HUES48 (cell line): Measurements from ENCODE around the gene METTL26.

Experiments
- H3K27ac ChIP-seq: one replicate; pipeline ENCODE4 v1.7.0; 2013; ENCODE audit warnings: low read depth, low read length, inconsistent platforms
- H3K27me3 ChIP-seq: 2 replicates; pipeline ENCODE4 v1.6.1; 2013; ENCODE audit warnings: mild to moderate bottlenecking, low read length; ENCODE audit not compliant: control insufficient read depth, insufficient read depth
- H3K36me3 ChIP-seq: 2 replicates; pipeline ENCODE4 v1.6.1; 2013; ENCODE audit warnings: low read length; ENCODE audit not compliant: control insufficient read depth, insufficient read depth
- H3K4me1 ChIP-seq: 2 replicates; pipeline ENCODE4 v1.6.1; 2013; ENCODE audit warnings: mild to moderate bottlenecking, low read length; ENCODE audit not compliant: control insufficient read depth, insufficient read depth
- H3K4me3 ChIP-seq: 2 replicates; pipeline ENCODE4 v1.5.1; 2013; ENCODE audit warnings: mild to moderate bottlenecking, low read depth, low read length
- H3K9ac ChIP-seq: 2 replicates; pipeline ENCODE4 v1.6.1; 2013; ENCODE audit warnings: mild to moderate bottlenecking, low read depth, low read length, moderate library complexity
- H3K9me3 ChIP-seq: 2 replicates; pipeline ENCODE4 v1.6.1; 2013; ENCODE audit warnings: low read length; ENCODE audit not compliant: control insufficient read depth, insufficient read depth

The METTL26 gene

DNA sequence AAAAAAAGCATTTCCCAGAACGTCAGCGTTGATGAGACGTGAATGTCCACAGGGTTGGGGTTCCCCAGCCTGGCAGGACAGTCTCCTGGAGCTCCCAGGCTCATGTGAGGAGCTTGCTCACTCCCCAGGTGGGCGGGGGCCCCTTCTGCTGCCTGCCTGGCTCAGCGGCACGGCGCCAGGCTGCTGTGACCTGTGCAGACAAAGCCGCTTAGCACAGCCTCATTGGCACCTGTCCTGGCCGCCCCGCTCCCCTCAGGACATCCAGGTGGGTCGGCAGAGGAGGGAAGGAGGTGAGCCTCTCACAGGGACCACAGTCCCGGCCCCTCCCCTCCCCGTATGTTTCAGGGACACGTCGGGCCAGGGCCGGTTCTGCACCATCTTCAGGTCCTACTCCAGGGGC is 18.2 kb downstream of the METTL26 start:
- Histone ChIP-seq H3K9ac (no peak overlapping the region), H3K9me3 (no peaks in the 10 kb centered on the region), H3K4me3 (no peak overlapping the region), H3K27me3 (no peaks in the 10 kb centered on the region), H3K27ac (no peak overlapping the region), H3K36me3 (no peaks in the 10 kb centered on the region), H3K4me1 (no peaks in the 10 kb centered on the region)

DNA sequence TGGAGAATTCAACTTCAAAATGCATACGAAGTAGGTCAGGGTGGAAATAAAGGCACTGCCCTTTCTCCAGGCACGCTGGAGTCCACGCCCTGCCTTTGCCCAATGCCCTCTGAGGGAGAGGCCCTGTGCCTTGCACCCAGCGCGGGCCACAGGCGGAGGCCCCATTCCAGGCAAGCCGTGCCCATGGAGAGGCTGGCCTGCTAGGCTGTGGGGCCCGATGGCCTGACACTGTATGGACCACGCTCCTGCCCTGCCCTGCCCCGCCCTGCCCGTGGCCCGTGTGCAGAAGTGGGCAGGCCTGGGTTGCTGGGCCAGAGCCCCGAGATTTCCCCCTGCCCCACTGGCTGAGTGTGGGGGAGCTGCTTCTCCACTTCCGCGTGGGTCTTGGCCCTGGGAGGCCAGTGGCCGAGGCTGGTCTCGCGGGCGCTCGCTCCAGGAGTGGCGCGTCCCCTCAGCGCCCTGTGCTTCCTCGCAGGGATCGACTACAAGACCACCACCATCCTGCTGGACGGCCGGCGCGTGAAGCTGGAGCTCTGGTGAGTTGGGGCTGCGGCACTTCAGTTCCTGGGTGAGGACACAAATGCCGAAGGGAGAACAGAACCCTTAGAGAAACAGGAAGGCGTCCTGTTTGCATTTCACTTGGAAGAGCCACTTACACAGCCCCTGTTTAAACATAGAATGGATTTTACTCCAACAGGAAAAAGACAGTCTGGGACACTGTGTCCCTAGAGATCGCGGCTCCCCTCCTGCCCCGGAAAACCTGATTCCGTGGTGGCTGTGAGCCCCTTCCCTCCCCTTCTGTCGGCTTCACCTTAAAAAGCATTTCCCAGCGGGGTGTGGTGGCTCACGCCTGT is 19.1 kb downstream of the METTL26 start:
- Histone ChIP-seq H3K4me3 (no peak overlapping the region), H3K27ac (no peak overlapping the region), H3K36me3 (no peaks in the 10 kb centered on the region), H3K4me1 (no peaks in the 10 kb centered on the region), H3K9ac (no peak overlapping the region), H3K9me3 (no peaks in the 10 kb centered on the region), H3K27me3 (no peaks in the 10 kb centered on the region)

DNA sequence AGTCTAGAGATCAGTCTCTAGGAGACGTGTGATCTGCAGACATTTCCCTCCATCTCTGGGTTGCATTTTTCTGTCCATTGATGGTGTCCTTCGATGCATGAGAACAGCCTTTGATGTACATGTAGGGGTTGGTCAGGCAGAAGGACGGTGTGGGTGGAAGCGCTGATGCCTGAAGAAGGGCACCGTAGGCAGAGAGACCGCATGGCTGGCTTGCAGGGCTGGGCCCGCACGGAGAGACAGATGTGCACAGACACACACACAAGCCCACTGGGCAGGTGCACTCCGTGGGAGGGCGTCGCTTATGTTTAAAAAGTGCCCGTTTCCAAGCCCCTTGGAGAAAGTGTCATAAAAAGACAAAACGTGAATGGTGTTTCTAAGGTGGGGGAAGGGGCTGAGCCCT is 21.0 kb downstream of the METTL26 start:
- H3K9ac ChIP-seq, result no peak overlapping the region
- H3K4me1 ChIP-seq, result no peaks in the 10 kb centered on the region
- no peaks in the 10 kb centered on the region for H3K36me3 ChIP-seq
- no peak overlapping the region for H3K27ac ChIP-seq
- no peaks in the 10 kb centered on the region for H3K27me3 ChIP-seq
- no peak overlapping the region for H3K4me3 ChIP-seq
- H3K9me3 ChIP-seq, result no peaks in the 10 kb centered on the region

DNA sequence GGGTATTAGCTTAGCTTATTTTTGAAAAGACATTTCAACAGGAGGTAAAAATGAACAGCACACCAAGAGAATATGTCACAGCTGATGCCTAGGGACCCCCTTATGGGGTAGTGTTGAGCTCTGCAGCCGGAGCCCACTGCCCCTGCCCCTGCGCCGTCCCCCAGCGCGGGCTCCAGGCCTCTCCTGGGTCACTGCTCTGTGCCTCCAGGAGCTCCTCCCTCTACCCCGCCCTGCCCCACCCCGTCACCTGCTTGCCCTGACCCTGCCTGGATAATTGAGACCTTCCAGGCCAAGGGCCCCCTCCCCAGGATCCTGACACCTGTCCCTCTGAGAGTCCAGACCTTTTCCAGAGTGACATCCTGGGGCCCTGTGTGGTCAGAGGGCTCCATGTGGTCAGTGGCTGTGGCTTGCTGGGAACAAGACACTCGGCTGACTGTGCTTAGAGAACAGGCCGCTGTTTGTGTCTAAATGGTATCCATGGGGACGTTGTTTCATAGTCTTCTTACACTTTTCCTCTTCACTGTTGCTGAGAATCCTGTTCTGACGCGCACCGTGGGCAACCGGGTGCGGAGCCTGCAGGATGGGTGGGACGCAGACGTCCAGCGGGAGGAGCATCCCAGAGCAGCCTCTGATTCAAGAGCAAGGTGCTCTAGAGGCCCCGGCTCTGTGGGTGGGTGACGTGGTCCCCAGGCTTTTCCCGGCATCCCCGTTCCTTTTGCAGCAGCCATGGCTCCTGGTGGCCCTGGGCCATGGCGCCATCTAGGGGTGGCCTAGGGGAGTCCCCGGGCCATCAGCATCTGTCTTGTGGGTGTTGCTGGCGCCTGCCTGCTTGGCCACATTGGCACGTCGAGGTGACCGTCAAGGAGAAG is 25.4 kb downstream of the METTL26 start:
- no peaks in the 10 kb centered on the region for H3K9me3 ChIP-seq
- no peaks in the 10 kb centered on the region for H3K4me1 ChIP-seq
- no peaks in the 10 kb centered on the region for H3K27me3 ChIP-seq
- H3K27ac ChIP-seq, result no peak overlapping the region
- no peak overlapping the region for H3K4me3 ChIP-seq
- H3K9ac ChIP-seq, result no peak overlapping the region
- no peaks in the 10 kb centered on the region for H3K36me3 ChIP-seq

DNA sequence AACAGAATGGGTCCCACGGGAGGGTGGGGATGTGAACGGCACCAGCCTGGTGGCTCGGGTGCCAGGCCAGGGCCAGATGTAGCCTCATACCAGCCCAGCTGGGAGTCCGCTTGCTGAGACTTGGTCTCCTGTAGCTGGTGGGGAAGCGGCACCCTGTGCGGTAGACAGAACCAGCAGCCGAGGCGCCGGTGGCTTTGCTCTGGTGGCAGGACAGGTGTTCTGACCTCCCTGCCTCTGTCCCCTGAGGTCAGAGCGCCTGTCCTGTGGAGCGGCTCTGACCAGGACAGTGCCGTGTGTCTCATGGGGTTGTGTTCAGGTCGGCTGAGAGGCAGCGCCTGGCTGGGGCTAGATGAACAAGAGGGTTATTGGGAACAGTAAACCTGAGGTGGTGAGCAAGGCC is 26.1 kb downstream of the METTL26 start:
- Histone ChIP-seq H3K36me3 (no peaks in the 10 kb centered on the region), H3K9ac (no peak overlapping the region), H3K27ac (no peak overlapping the region), H3K27me3 (no peaks in the 10 kb centered on the region), H3K9me3 (no peaks in the 10 kb centered on the region), H3K4me1 (no peaks in the 10 kb centered on the region), H3K4me3 (no peak overlapping the region)

DNA sequence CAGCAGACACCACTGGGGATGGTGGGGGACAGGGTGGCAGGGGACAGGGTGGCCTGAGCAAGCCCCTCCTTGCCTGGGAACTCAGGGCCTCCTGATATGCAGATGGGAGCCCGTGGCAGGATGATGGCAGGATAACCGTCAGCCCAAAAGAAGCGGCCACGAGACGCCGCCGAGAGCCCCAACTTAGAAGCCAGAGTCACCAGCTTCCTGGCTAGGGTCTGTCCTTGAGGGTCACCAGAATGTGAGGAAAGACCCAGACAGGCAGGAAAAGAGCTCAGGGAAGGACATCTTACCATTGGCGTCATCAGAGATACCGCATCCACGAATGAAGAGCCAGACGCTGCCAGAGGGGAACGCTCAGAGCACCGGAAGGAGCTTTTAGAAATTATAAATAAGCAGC is 26.8 kb downstream of the METTL26 start:
- no peak overlapping the region for H3K9ac ChIP-seq
- no peak overlapping the region for H3K4me3 ChIP-seq
- H3K27me3 ChIP-seq, result no peaks in the 10 kb centered on the region
- H3K27ac ChIP-seq, result no peak overlapping the region
- no peaks in the 10 kb centered on the region for H3K4me1 ChIP-seq
- no peaks in the 10 kb centered on the region for H3K36me3 ChIP-seq
- H3K9me3 ChIP-seq, result no peaks in the 10 kb centered on the region

DNA sequence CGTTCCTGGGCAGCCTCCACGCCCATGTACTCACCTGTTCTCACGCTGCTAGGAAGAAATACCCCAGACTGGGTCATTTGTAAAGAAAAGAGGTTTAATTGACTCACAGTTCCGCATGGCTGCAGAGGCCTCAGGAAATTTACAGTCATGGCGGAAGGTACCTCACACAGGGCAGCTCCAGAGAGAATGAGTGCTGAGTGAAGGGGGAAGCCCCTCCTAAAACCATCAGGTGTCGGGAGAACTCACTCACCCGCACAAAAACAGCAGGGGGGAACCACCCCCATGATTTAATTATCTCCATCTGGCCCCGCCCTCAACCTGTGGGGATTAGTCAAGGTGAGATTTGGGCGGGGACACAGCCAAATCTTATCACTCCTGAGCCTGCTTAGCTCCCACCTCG is 28.1 kb downstream of the METTL26 start:
- Histone ChIP-seq H3K4me3 (no peak overlapping the region), H3K9me3 (no peaks in the 10 kb centered on the region), H3K27me3 (no peaks in the 10 kb centered on the region), H3K27ac (no peak overlapping the region), H3K4me1 (no peaks in the 10 kb centered on the region), H3K36me3 (no peaks in the 10 kb centered on the region), H3K9ac (no peak overlapping the region)

DNA sequence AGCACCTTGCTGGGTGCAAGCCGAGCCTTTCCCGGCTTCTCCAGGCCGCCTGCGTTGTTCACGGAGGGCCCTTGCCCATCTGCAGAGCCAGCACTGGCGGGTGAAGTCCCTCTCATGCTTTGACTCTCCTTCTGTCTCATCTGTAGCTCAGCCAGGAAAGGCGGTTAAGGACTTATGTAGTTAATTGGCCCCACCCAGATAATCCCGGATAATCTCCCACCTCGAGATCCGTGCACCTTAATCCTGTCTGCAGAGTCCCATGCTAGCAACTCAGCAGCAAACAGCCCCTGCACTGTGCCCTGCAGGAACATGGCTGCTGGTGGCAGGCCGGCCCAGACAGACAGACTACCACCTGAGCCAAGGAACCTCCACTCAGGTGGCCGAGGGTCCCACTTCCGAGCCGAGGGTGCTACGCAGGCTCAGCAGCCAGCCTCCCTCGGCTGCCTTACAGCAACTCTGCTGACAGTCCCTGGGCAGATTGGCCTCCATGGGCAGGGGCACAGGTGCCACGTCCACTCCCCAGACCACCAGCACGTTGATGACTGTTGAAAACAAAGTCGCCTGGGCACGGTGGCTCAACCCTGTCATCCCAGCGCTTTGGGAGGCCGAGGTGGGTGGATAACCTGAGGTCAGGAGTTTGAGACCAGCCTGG is 29.3 kb downstream of the METTL26 start:
- Histone ChIP-seq H3K27me3 (no peaks in the 10 kb centered on the region), H3K27ac (no peak overlapping the region), H3K4me3 (no peak overlapping the region), H3K9me3 (no peaks in the 10 kb centered on the region), H3K36me3 (no peaks in the 10 kb centered on the region), H3K9ac (no peak overlapping the region), H3K4me1 (no peaks in the 10 kb centered on the region)

DNA sequence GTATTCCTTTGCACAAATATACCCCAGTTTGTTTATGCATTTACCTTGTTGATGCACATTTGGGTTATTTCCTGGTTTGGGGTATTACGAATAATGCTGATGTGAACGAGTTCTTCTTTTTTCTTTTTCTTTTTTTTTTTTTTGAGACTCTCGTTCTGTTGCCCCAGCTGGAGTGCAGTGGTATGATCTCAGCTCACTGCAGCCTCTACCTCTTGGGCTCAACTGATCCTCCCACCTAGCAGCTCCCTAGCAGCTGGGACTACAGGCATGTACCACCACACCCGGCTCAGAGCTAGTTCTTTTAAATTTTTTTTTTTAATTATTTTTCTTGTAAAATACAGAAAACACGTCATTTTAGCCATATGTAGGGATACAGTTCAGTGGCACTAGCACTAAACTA is 32.2 kb downstream of the METTL26 start:
- Histone ChIP-seq H3K9ac (no peak overlapping the region), H3K4me1 (no peaks in the 10 kb centered on the region), H3K27ac (no peak overlapping the region), H3K27me3 (no peaks in the 10 kb centered on the region), H3K9me3 (no peaks in the 10 kb centered on the region), H3K36me3 (0 out of 2 replicates have a peak, but pooled peaks cover 5% of the 10 kb centered on the region), H3K4me3 (no peak overlapping the region)

DNA sequence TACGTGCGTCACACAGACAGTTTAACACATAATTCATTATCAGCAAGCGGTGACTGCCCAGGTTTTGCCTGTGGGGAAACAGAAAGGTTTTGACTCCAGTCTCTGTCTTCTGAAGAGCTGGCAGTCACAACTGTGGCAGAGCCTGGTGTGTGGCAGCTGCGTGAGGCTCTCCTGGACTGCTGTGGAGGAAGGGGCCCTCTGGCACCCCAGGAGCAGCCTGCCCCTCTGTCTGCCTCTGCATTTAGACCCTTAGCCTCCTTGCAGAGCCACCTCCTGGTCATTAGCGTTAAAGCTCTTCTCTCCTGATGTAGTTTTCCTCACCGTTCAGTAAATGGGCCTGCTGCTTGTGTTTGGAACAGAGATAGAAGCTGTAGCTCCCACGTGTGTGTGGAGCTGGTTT is 35.3 kb downstream of the METTL26 start:
- no peaks in the 10 kb centered on the region for H3K9me3 ChIP-seq
- no peak overlapping the region for H3K27ac ChIP-seq
- no peaks in the 10 kb centered on the region for H3K4me1 ChIP-seq
- H3K9ac ChIP-seq, result no peak overlapping the region
- 0 out of 2 replicates have a peak, but pooled peaks cover 5% of the 10 kb centered on the region for H3K36me3 ChIP-seq
- no peak overlapping the region for H3K4me3 ChIP-seq
- H3K27me3 ChIP-seq, result no peaks in the 10 kb centered on the region
